HG02588 (cell line): Measurements from ENCODE around the gene MUC22.
"Not testable (repeated sequence)": the region's sequence is repeated elsewhere in the genome, so short reads cannot be mapped to it uniquely, and the experiment has no call there.

Experiments
- ATAC-seq: cut with Tn5 transposase; IDR thresholded peaks from one replicate; pipeline ENCODE4 v1.9.1; 2021; ENCODE audit warnings: mild to moderate bottlenecking, moderate library complexity; ENCODE audit not compliant: unreplicated experiment

MUC22 gene

GRCh38 chr6:31010393-31011060, at the start of gene MUC22:
MUC22 (plus strand) TSS chr6:31010474; CDS start chr6:31010707, 233 bp downstream.
- no peak for ATAC-seq

GRCh38 chr6:30960907-30961673, 49.2 kb upstream of the MUC22 start:
- no peak for ATAC-seq

GRCh38 chr6:30962716-30963115, 47.6 kb upstream of the MUC22 start:
- ATAC-seq = no peak

GRCh38 chr6:30963641-30964040, 46.6 kb upstream of the MUC22 start:
- no peak for ATAC-seq

GRCh38 chr6:30964075-30964474, 46.2 kb upstream of the MUC22 start:
- ATAC-seq = no peak

GRCh38 chr6:30965140-30965601, 45.1 kb upstream of the MUC22 start:
- ATAC-seq = no peak

- ATAC-seq = no peak
Observed at GRCh38 chr6:30966154-30966553, 44.1 kb upstream of the MUC22 start.

- ATAC-seq = not testable (repeated sequence)
Observed at GRCh38 chr6:30969171-30969570, 41.1 kb upstream of the MUC22 start.

GRCh38 chr6:30970946-30971345, 39.3 kb upstream of the MUC22 start:
- ATAC-seq = no peak

- ATAC-seq = no peak
Observed at GRCh38 chr6:30972816-30973215, 37.5 kb upstream of the MUC22 start.

- no peak for ATAC-seq
Observed at GRCh38 chr6:30974490-30975252, 35.6 kb upstream of the MUC22 start.

- ATAC-seq = no peak
Observed at GRCh38 chr6:30979141-30979540, 31.1 kb upstream of the MUC22 start.

GRCh38 chr6:30979690-30980089, 30.6 kb upstream of the MUC22 start:
- no peak for ATAC-seq

- ATAC-seq = no peak
Observed at GRCh38 chr6:30981942-30982772, 28.1 kb upstream of the MUC22 start.

- no peak for ATAC-seq
Observed at GRCh38 chr6:30983439-30983838, 26.8 kb upstream of the MUC22 start, which contains the start of gene MUC21. MUC21 (plus strand) TSS chr6:30983718; CDS start chr6:30983959, 241 bp downstream.

- no peak for ATAC-seq
Observed at GRCh38 chr6:30985490-30985889, 24.8 kb upstream of the MUC22 start.

GRCh38 chr6:30987304-30987703, 23.0 kb upstream of the MUC22 start:
- no peak for ATAC-seq

- ATAC-seq = no peak
Observed at GRCh38 chr6:30988209-30988825, 22.0 kb upstream of the MUC22 start.

- no peak for ATAC-seq
Observed at GRCh38 chr6:30990422-30991086, 19.7 kb upstream of the MUC22 start.

GRCh38 chr6:30991891-30992290, 18.4 kb upstream of the MUC22 start:
- ATAC-seq = no peak
